ENCODE data around the gene NKX2-3.

NKX2-3 gene

DNA sequence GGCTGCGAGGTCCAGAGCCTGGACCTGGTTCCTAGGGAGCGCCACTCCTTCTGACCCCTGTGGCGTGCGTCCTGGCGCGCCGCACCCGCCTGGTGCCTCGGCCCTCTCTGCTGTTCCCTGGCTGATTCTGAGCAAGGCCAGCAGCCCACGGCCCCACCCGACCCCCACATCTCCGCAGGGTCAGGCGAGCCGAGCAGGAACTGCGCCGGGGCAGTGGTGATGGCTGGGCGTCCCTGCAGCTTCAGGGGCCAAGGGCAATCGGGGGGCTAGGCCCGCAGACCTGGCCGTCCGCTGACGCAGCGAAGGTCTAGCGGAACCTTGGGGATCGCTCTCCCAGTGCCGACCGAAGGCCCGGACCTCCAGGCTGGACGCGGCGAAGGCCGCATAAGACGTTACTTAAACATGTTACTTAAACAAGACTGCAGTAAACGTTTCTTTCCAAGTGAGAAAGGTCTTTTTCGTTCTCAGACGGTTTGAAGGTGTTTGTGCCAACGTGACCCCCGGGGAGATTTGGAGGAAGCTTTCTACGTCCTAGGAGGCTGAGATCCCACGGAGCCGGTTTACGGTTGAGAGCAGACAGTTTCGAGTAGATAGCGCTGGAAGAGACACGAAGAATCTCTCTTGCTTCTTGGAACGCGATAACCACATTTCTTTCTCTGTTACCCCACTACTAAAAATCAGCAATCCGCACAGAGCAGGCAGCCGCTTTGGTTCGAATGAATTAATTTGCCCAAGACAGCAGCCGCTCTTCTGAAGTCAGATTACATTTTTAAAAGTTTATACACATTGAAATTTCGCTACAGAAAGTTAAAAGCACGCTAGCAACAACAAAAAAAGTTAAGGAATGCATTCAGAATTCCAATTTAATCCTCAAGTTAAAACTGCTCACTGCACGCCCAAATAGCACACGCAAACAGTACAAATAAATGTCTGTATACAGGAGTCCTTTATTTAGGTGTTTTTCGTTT is 4.9 kb upstream of the NKX2-3 start:
- DNase-seq, result no peak

GRCh38 chr10:99528494-99529441 is 4.0 kb upstream of the NKX2-3 start:
- DNase-seq, result no peak

- DNase-seq, result no peak
These were observed 3.1 kb upstream of the NKX2-3 start for GRCh38 chr10:99529591-99530107.

DNA sequence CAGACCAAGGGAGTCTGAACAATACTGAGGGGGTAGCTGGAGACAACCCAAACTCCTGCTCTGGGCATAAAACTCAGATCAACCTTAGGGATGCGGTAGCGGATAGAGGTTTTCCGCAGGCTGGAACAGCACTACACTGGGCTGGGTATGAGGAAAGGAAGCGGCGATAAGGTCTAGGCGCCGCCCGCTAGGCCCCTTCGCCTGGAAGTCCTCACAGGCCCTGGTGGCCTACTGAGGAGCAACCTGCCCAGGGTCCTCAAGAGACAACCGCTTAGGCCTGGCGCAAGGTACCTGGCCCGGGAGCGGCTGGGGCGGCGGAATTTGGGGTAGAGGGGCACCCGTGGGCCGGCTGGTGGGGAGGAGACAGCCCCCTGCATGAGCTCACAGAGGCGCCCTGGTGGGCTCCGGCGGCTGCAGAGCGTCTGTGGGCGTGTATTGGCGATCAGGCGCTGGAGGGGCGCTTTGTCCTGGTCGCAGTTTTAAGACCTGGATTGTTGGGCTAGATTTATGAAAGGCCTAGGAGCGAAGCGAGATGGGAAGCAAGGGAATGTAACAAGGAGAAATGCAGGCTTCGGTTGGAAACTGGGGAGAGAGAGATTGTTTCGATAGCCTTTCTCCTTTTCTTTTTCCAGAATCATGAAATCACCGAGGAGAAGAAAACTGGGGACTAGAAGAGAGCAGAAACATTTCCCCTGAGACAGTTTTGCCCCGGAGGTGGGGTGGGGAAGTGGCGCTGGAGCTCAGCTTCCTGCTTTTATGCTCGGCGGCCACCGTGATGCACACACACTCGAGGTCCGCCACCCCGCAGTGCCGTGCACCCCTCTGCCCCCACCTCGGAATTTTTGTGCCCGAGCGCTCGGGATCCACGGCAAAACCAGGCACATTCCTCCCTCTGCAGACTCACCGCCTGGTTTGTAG is 2.4 kb upstream of the NKX2-3 start:
- DNase-seq, result no peak

DNA sequence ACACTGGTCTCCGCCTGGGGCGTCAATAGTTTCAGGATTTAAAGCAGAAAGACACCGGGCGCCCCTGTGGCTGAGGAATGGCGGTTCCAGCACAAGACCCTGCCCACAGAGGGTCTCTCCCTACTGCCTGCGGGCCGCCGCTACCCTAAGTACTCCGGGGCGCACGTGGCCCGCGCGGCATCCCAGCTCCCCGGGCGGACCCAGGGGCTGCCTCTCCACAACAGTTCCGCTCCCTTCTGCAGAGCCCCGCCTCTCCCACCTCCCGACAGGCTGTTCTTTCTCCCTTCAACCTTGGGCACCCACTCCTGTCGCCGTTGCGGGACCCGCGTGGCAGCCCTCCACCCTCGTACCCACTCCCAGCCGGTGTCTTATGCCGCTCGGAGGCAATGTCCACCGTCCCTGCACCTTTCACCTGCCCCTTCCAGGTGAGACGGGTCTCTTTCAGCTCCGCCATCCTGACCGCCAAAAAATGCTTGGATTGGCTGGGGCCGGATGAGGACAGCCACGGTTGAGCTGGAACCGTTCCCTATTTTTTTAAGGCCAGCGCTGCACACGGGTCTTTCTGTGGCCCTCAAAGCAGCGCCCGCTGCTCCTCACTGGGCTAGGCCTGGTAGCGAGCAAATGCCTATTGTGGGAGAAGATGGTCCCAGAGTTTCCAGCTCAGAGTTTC is 1.6 kb upstream of the NKX2-3 start:
- DNase-seq, result no peak

DNA sequence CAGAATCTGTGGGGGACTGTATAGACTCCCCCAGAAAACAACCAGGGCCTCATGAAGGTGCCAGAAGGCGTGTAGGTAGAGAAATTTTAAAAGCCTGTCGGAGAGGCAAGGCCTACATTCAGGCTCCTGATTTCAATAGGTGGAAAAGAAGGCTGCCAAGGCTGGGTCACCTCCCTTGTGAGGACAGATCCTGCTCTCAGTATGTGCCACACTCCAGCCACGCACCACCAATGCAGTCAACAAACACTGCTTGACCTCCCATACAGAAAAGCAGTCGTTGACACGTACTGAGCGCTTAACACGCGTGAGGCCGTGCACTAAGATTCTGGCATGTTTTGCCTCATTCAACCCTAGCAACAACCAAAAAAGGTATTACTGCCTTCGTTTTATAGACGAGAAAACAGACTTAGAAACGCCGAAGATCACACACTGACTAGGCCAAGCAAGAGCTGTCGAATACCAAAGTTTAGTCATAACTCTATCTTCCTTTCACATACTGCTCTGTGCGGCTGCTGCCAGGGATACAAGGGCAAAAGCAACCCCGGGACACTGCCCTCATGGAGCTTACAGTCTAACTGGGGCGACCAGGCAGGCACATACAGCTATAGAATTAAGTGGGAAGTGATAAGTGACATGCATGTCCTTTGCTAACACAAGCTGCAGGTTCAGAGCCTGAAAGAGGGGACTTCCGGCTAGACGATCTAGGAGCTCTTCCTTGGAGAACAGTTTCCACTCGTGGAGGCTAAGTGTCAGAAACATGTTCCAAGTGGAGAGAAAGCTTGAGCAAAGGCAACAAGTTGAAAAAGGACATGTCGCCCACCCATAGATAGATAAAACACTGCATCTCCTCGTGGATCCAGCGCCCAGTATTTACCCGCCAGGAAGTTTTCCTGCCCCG is 797 bp upstream of the NKX2-3 start:
- DNase-seq, result no peak

DNA sequence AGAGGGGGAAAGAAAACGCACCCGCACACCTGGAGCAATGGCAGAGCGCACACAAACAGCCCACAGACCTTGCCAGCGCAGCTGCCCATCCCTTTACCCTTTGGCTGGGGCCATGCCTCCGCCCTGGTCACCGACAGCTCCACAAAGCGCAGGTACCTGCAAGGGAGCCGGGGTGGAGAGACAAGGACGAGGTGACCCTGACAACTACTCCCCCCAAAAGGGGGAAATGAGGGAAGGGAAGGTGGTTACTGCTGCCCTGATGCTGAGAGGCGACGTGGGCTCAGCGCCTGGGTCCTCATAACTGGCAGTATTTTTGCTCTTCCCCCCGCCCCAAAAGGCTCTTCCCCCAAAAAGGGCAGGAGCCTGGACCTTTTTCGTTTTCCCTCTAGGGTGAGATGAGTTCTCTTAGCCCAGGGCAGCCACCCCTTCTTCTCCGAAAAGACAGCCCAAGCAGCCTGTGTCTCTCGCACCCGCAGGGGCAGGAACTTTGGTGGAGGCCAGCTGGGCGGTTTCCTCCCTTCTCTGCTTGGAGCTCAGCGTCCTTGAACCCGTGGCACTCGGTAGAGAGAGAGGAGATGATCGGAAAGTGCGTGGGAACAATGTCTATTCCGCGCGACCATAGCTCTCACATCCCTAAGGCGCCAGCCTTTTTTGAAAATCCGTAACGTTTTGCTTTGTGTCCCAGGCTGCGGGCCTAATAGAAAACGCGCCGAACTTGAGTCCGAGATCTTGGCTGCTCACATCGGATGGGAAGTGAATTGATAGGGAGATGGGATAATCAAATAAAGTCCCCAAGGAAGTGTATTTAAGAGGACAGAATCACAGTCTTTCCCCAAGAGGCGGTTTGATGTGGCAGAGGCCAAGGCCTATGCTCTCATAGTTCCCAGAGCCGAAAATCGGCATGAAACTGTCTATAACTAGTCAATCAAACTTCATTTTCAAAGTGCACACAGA is 1.0 kb downstream of the NKX2-3 start:
- DNase-seq, result no peak

- no peak for DNase-seq
These were observed 1.8 kb downstream of the NKX2-3 start for GRCh38 chr10:99534450-99534938.

DNA sequence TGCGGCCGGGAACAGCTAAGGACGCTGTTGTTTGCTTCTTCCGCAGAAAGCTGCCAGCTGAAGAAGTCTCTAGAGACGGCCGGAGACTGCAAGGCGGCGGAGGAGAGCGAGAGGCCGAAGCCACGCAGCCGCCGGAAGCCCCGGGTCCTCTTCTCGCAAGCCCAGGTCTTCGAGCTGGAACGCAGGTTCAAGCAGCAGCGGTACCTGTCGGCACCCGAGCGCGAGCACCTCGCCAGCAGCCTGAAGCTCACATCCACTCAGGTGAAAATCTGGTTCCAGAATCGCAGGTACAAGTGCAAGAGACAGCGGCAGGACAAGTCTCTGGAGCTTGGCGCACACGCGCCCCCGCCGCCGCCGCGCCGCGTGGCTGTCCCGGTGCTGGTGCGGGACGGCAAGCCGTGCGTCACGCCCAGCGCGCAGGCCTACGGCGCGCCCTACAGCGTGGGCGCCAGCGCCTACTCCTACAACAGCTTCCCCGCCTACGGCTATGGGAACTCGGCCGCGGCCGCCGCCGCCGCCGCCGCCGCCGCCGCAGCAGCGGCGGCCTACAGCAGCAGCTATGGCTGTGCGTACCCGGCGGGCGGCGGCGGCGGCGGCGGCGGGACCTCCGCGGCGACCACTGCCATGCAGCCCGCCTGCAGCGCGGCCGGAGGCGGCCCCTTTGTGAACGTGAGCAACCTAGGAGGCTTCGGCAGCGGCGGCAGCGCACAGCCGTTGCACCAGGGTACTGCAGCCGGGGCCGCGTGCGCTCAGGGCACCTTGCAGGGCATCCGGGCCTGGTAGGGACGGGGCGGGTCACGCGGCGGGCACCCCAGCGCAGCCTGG is 2.4 kb downstream of the NKX2-3 start:
- no peak for DNase-seq

- DNase-seq, result no peak
These were observed 3.1 kb downstream of the NKX2-3 start for GRCh38 chr10:99535764-99536337.

DNA sequence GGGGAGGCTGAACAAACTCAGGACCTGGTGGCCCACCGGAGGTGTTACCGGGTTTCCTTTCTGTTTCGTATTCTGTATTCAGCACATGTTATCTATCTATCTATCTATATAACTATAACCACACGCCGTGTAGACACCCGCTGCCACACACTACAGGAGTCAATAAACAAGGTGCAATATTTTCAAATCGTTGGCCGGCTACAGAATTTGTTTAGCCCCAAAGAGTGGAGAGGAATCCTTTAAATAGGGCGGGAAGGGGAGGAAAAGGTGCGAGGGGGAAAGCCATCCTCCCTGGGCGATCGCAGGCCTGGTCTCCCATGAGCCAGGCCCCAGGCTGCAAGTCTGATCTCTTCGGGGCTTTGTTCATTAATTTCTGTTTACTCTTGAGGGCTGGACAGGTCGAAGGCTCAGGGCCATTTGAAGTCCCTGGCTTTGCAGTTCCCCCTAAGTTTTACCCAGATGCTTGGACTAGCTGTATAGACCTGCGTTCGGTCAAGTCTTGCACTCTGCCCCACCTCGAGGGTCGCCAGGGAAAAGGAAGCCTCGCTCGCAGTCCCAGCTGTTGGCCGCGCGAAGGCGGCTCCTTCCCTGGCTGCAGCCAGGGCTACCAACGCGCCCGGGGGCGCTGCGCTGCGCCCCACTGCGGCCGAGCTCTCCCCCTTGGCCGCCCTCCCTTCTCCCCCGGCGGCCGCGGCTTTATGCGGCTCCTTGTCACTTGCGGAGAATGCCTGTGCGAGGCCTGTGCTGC is 3.8 kb downstream of the NKX2-3 start:
- DNase-seq, result no peak

DNA sequence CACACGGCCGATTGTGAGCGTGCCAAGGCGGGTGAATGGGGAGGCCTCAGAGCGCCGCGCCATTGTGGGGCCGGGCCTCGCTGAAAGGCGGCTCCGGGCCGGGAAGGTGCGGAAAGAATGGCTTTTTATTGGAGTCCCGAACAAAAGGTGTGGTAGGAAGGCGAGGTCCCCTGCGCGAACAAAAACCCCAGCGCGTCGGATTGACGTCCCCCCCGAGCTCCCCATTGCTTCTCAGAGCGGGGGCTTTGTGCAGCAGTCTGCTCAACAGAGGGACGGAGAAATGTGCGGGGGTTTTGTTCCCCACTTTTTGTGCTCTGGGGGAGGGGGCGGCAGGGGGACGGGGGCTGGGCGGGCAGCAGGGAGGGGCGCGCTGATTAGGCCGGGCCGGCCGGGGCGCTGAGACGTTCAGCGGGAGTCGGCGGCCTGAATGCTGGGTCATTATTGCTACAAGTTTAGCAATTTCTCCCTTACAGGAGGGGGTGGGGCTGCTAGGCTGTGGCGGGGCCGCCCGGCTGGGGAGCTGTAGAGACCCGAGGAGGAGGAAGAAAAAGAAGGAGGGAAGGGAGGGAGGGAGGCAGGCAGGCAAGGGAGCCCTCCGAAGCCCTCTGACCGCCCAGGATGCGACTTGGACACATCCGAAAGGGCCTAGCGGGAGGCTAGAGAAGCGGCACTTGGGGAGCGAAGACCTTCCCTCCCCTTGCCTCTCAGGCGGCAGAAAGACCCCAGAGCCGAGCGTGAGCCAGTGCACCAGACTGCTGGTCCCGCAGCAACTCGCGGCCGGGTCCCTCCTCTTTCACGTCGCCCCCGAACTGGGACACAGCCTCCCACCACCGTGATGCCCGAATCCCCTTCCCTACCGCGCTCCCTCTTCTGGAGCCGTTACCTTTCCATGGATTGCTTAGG is 4.6 kb downstream of the NKX2-3 start:
- DNase-seq, result no peak

DNA sequence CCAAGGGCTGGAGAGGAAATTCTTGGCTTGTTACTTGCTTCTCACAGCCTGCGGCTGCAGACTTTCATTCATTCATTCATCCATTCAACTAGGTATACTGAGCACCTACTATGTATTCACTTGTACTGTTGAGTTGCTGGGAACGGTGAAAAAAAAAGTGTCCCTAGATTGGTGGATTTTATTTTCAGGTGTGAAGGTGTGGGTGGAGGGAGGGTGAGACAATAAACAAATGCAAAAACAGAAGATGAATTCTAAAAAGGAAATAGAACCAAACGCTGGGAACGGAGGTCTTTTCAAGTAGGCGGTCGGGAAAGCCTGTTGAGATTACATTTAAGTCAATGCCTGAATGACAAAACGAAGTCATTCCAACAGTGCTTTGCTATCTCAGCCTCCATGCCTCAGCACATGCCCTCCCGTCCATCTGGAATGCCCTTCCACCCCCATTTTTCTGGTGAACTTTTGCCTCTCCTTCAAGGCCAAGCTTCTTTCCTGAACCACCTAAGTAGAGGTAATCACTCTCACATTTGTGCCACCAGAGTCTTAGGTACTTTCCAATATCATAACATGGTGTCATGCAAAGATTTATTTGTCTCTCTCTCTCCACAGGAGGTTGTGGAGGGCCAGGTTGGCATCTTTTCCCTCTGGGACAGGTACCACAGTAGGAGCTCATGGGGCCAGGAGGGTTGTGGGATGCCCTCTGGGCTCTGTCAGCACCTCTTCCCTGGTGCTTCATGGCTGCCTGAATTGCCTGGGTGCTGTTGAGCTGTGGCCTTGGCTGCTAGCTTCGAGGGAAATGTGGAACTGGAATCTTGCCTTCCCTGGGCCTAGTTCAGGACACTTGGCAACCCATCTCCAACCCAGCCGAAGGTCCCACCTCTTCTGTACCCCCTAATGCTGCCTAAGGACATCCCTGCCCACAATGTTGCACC is 5.5 kb downstream of the NKX2-3 start:
- DNase-seq, result no peak

DNA sequence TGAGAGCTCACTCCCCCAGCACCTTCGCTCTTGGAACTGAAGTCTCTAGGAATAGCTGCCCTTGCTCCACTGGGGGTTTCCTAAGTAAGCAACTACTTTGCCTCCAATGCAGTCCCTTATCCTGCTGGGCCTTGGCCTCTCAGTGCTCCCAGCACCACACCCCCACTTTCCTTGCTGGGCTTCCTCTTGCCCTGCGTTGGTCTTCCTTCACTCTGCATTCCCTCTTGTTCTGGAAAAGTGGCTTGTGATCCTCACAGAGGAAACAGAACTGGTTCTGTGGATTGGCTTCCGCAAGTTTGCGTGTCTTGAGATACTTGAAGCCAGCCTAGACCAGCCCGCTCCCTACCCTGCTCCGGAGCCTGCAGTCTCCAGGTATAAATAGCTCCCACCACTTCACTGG is 6.4 kb downstream of the NKX2-3 start:
- no peak for DNase-seq

DNA sequence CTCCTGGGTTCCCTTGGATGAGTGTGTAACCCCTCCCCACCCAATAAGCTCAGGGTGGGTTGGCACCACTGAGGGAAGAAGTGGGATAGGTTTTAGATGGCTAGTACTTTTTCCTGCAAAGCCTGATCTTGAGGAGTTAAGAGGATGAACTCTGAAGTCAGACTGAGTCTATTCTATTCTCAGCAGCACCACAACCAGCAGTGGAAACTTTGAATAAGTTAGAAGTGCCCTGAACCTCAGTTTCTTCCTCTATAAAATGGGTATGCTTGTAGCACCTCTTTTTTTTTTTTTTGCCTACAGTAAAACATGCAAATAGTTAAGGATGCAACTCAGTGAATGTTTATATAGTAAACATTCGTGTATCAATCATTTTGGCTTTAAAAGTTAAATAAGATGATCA is 7.1 kb downstream of the NKX2-3 start:
- DNase-seq, result no peak

Measured in activated gamma-delta T cell treated with Interleukin-2 at 50 U/mL for 16 hours (primary cell).